H9 (cell line): ENCODE results near the gene UQCRHL. TPM values are rescaled to one million over a fixed set of nuclear protein-coding genes. Genes with fewer than 3 reads are reported as not detected.

Experiments used
- DNase-seq: peaks from one replicate; pipeline ENCODE4 v3.0.0-alpha.2; 2017
- H2AFZ ChIP-seq: one replicate; pipeline ENCODE4 v1.6.1; 2013; ENCODE audit warnings: mild to moderate bottlenecking, low read length, control low read depth, moderate library complexity
- H2AK5ac ChIP-seq: 2 replicates; pipeline ENCODE4 v1.6.1; 2013; ENCODE audit warnings: low read length, control low read depth, mixed read lengths; ENCODE audit not compliant: insufficient read length
- H2BK120ac ChIP-seq: one replicate; pipeline ENCODE4 v1.6.1; 2013; ENCODE audit warnings: low read depth, mild to moderate bottlenecking, low read length, control low read depth, inconsistent platforms; ENCODE audit not compliant: poor library complexity, severe bottlenecking
- H2BK12ac ChIP-seq: 2 replicates; pipeline ENCODE4 v1.6.1; 2013; ENCODE audit warnings: low read length, control low read depth, mixed read lengths, low read depth; ENCODE audit not compliant: insufficient read length
- H2BK15ac ChIP-seq: 2 replicates; pipeline ENCODE4 v1.6.1; 2013; ENCODE audit warnings: low read depth, low read length, control low read depth
- H2BK20ac ChIP-seq: one replicate; pipeline ENCODE4 v1.6.1; 2013; ENCODE audit warnings: low read depth, mild to moderate bottlenecking, low read length, control low read depth, inconsistent platforms; ENCODE audit not compliant: poor library complexity, severe bottlenecking
- H2BK5ac ChIP-seq: 2 replicates; pipeline ENCODE4 v1.6.1; 2013; ENCODE audit warnings: low read length, control low read depth, mixed read lengths; ENCODE audit not compliant: insufficient read length
- H3K14ac ChIP-seq: 2 replicates; pipeline ENCODE4 v1.6.1; 2013; ENCODE audit warnings: low read length, control low read depth; ENCODE audit not compliant: insufficient read depth
- H3K18ac ChIP-seq: 2 replicates; pipeline ENCODE4 v1.6.1; 2013; ENCODE audit warnings: low read depth, mild to moderate bottlenecking, mixed read lengths, low read length, control low read depth; ENCODE audit not compliant: insufficient read length
- H3K23ac ChIP-seq: 2 replicates; pipeline ENCODE4 v1.6.1; 2013; ENCODE audit warnings: low read length, control low read depth, mixed read lengths, low read depth; ENCODE audit not compliant: insufficient read length
- H3K23me2 ChIP-seq: 2 replicates; pipeline ENCODE4 v1.6.1; 2013; ENCODE audit warnings: low read depth, mild to moderate bottlenecking, mixed read lengths, low read length, control low read depth; ENCODE audit not compliant: insufficient read length, poor library complexity, severe bottlenecking
- H3K27ac ChIP-seq: 2 replicates; pipeline ENCODE4 v1.5.1; 2013; ENCODE audit warnings: low read length, control low read depth, mixed read lengths, low read depth; ENCODE audit not compliant: insufficient read length
- H3K27me3 ChIP-seq: 2 replicates; pipeline ENCODE4 v1.6.1; 2013; ENCODE audit warnings: low read length, control low read depth, inconsistent platforms; ENCODE audit not compliant: insufficient read depth
- H3K4ac ChIP-seq: 2 replicates; pipeline ENCODE4 v1.6.1; 2013; ENCODE audit warnings: low read depth, mild to moderate bottlenecking, control low read depth, inconsistent platforms, low read length, moderate library complexity
- H3K4me1 ChIP-seq: 2 replicates; pipeline ENCODE4 v1.6.1; 2013; ENCODE audit warnings: low read length, control low read depth, inconsistent platforms; ENCODE audit not compliant: insufficient read depth
- H3K4me2 ChIP-seq: 2 replicates; pipeline ENCODE4 v1.6.1; 2013; ENCODE audit warnings: low read length, control low read depth, mixed read lengths; ENCODE audit not compliant: insufficient read length, insufficient read depth
- H3K56ac ChIP-seq: 2 replicates; pipeline ENCODE4 v1.6.1; 2013; ENCODE audit warnings: low read depth, mild to moderate bottlenecking, mixed read lengths, low read length, control low read depth; ENCODE audit not compliant: insufficient read length
- H3K79me1 ChIP-seq: 2 replicates; pipeline ENCODE4 v1.6.1; 2013; ENCODE audit warnings: low read depth, mild to moderate bottlenecking, moderate library complexity, low read length, control low read depth, inconsistent platforms; ENCODE audit not compliant: insufficient read depth, poor library complexity, severe bottlenecking
- H3K79me2 ChIP-seq: 2 replicates; pipeline ENCODE4 v1.6.1; 2013; ENCODE audit warnings: low read length, control low read depth, inconsistent platforms; ENCODE audit not compliant: insufficient read depth
- H3K9ac ChIP-seq: 2 replicates; pipeline ENCODE4 v1.6.1; 2013; ENCODE audit warnings: low read length, control low read depth, mixed read lengths; ENCODE audit not compliant: insufficient read length; ENCODE audit errors: extremely low read depth
- H3K9me3 ChIP-seq: one replicate; pipeline ENCODE4 v1.6.1; 2013; ENCODE audit warnings: low read depth, low read length, inconsistent platforms; ENCODE audit not compliant: control insufficient read depth
- H3T11ph ChIP-seq: one replicate; pipeline ENCODE4 v1.6.1; 2013; ENCODE audit warnings: mild to moderate bottlenecking, low read length, control low read depth, inconsistent platforms
- H4K20me1 ChIP-seq: one replicate; pipeline ENCODE4 v1.6.1; 2013; ENCODE audit not compliant: control insufficient read depth, insufficient read length, insufficient read depth
- H4K5ac ChIP-seq: 2 replicates; pipeline ENCODE4 v1.6.1; 2013; ENCODE audit warnings: low read depth, mild to moderate bottlenecking, mixed read lengths, low read length, control low read depth; ENCODE audit not compliant: insufficient read length
- H4K8ac ChIP-seq: replicated peaks from 2 replicates; pipeline ENCODE4 v1.6.1; 2013; ENCODE audit warnings: low read length, control low read depth, mixed read lengths, low read depth; ENCODE audit not compliant: insufficient read length
- H4K91ac ChIP-seq: 2 replicates; pipeline ENCODE4 v1.6.1; 2013; ENCODE audit warnings: low read depth, mild to moderate bottlenecking, moderate library complexity, mixed read lengths, low read length, control low read depth; ENCODE audit not compliant: insufficient read length
- H3K27ac Mint-ChIP-seq, 3 experiments: 2 replicates in 2 of 3; 3 replicates in 1 of 3; pipeline ENCODE4 v1.8.0; 2020 to 2021; ENCODE audit warnings: mixed read lengths in 3 of 3, mild to moderate bottlenecking in 1 of 3, moderate library complexity in 1 of 3
- H3K27me3 Mint-ChIP-seq: 2 replicates; pipeline ENCODE4 v1.8.0; 2021; ENCODE audit warnings: low read depth, mild to moderate bottlenecking, moderate library complexity, mixed read lengths
- H3K36me3 Mint-ChIP-seq, 3 experiments: 2 replicates in 2 of 3; 3 replicates in 1 of 3; pipeline ENCODE4 v1.8.0; 2020 to 2021; ENCODE audit warnings: low read depth in 3 of 3, mixed read lengths in 3 of 3; ENCODE audit not compliant: insufficient read depth in 1 of 3
- H3K4me1 Mint-ChIP-seq, 2 experiments: 2 replicates each; pipeline ENCODE4 v1.8.0; 2020; ENCODE audit warnings: mixed read lengths in 2 of 2
- H3K4me3 Mint-ChIP-seq, 2 experiments: 2 replicates in 1 of 2; 3 replicates in 1 of 2; pipeline ENCODE4 v1.8.0; 2020 to 2021; ENCODE audit warnings: mild to moderate bottlenecking in 2 of 2, mixed read lengths in 2 of 2, moderate library complexity in 1 of 2
- H3K9me3 Mint-ChIP-seq, 2 experiments: 2 replicates in 1 of 2; 3 replicates in 1 of 2; pipeline ENCODE4 v1.8.0; 2020; ENCODE audit warnings: mild to moderate bottlenecking in 2 of 2, mixed read lengths in 2 of 2, moderate library complexity in 1 of 2
- CTCF ChIP-seq: fragments of 200-600 bp; sonication (generic); conservative IDR thresholded peaks from 3 replicates; pipeline ENCODE4 v1.8.0; 2021; ENCODE audit warnings: antibody characterized with exemption, mild to moderate bottlenecking
- WGBS: extraction: QIAGEN DNeasy Blood & Tissue Kit; methylation state at CpG from one replicate; pipeline ENCODE4 v1.1.7; 2013; ENCODE audit warnings: missing lambda C conversion rate, low lambda C conversion rate, mixed read lengths; ENCODE audit not compliant: insufficient read length; ENCODE audit errors: extremely low coverage; 5-methylcytosine and 5-hydroxymethylcytosine counted together
- total RNA-seq: library from RNA; stranded (reverse); gene quantifications from 2 replicates; pipeline ENCODE4 v1.2.1, GENCODE V29; 2021

Gene UQCRHL
- total RNA-seq, 1 experiment from 2014 or later, result 2.0 TPM

GRCh38 chr1:15797614-15798390, 9.6 kb downstream of the UQCRHL start:
- Mint-ChIP-seq H3K4me1 (peaks cover 22 to 25% of the 10 kb centered on the region in 2 experiments), H3K27me3 (peaks cover 2% of the 10 kb centered on the region; the same call in 1 of the 2 replicates), H3K9me3 (no peaks in the 10 kb centered on the region), H3K36me3 (no peaks in the 10 kb centered on the region), H3K27ac (no peak overlapping the region), H3K4me3 (no peak overlapping the region)
- Histone ChIP-seq H3K79me2 (no peaks in the 10 kb centered on the region), H3K9me3 (no peaks in the 10 kb centered on the region), H2BK20ac (no peak overlapping the region), H3K18ac (no peak overlapping the region), H3K27me3 (no peaks in the 10 kb centered on the region), H3K56ac (no peak overlapping the region), H4K5ac (no peak overlapping the region), H3K23me2 (no peaks in the 10 kb centered on the region), H4K8ac (no peak overlapping the region), H3K14ac (no peak overlapping the region), H2BK120ac (no peak overlapping the region), H3K79me1 (no peaks in the 10 kb centered on the region), H3K23ac (no peak overlapping the region), H3K4ac (no peak overlapping the region), H3K27ac (no peak overlapping the region), H2BK5ac (no peak overlapping the region), H2AK5ac (no peak overlapping the region), H2BK15ac (no peak overlapping the region), H4K91ac (no peak overlapping the region), H2BK12ac (no peak overlapping the region), H2AFZ (no peak overlapping the region), H3T11ph (no peak overlapping the region), H3K4me2 (no peak overlapping the region), H4K20me1 (no peaks in the 10 kb centered on the region), H3K9ac (no peak overlapping the region), H3K4me1 (peaks cover 5% of the 10 kb centered on the region; the same call in 1 of the 2 replicates)
- no peak for TF ChIP-seq CTCF
- no peak for DNase-seq
- no CpG with 5 or more reads among the region's 14 CpGs for WGBS
